Activated naive CD4-positive, alpha-beta T cell (primary cell): ENCODE results near the gene SMAD5.

Experiments
- DNase-seq, 4 experiments: peaks; one replicate each; lab custom pipeline; 2025; lab: John Stamatoyannopoulos, UW

SMAD5 gene

GRCh38 chr5:136222580-136223235, 90.1 kb downstream of the SMAD5 start:
- no peak for DNase-seq

DNA sequence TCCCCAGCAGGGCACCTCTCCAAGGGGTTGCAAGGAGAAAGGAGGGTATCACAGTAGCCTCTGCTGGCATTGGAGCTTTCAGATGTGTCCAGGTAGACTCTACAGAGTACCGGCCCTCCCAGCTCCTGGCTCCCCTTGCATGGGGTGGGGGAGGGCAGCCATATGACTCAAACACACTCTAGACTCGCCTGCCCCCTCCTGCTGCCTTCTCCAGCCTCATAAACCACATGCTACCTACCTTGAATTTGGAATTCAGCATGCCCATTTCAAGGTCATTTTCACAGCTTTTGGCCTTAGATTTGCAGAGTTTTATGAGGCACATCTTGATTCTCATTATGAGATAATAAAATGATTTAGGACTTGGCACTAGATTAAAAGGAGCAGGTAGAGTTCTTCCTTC, 93.2 kb downstream of the SMAD5 start:
- DNase-seq, result no peak

- no peak for DNase-seq
Measured at GRCh38 chr5:136226401-136226800, 93.8 kb downstream of the SMAD5 start.

- DNase-seq, result no peak
Measured at GRCh38 chr5:136228136-136228757, 95.6 kb downstream of the SMAD5 start.

- DNase-seq, result no peak
Measured at GRCh38 chr5:136230176-136230575, 97.5 kb downstream of the SMAD5 start.

GRCh38 chr5:136232316-136232715, 99.7 kb downstream of the SMAD5 start:
- no peak for DNase-seq
